OCI-LY3 (cell line): ENCODE results near the gene SLA2.

ENCODE experiments used
- H2AFZ ChIP-seq: fragments of 200-600, 300-600 bp; shearing (Covaris generic); 2 replicates; pipeline ENCODE4 v1.6.0; 2014; ENCODE audit warnings: antibody characterized with exemption, low read depth, low read length
- H3K27ac ChIP-seq: fragments of 200-600, 300-600 bp; sonication (generic); 2 replicates; pipeline ENCODE4 v1.5.1; 2014; ENCODE audit warnings: mild to moderate bottlenecking, low read length, moderate library complexity, mixed read lengths
- H3K27me3 ChIP-seq: fragments of 200-600, 300-600 bp; sonication (generic); 2 replicates; pipeline ENCODE4 v1.6.1; 2014; ENCODE audit warnings: low read depth, low read length, mixed read lengths
- H3K36me3 ChIP-seq: fragments of 200-600, 300-600 bp; sonication (generic); replicated peaks from 2 replicates; pipeline ENCODE3; 2014; ENCODE audit warnings: low read depth, low read length, mixed read lengths
- H3K4me1 ChIP-seq: fragments of 300-600, 200-600 bp; sonication (generic); 2 replicates; pipeline ENCODE4 v1.6.1; 2014; ENCODE audit warnings: low read length, mixed read lengths
- H3K4me2 ChIP-seq: fragments of 200-600, 300-600 bp; sonication (generic); 2 replicates; pipeline ENCODE4 v1.6.1; 2014; ENCODE audit warnings: low read length, mixed read lengths
- H3K4me3 ChIP-seq: fragments of 300-600, 200-600 bp; sonication (generic); 2 replicates; pipeline ENCODE4 v1.5.1; 2014; ENCODE audit warnings: antibody characterized with exemption, mild to moderate bottlenecking, low read length, moderate library complexity
- H3K79me2 ChIP-seq: fragments of 300-600, 200-600 bp; shearing (Covaris generic); 2 replicates; pipeline ENCODE4 v1.6.1; 2014; ENCODE audit warnings: mild to moderate bottlenecking, low read length, mixed read lengths
- H3K9ac ChIP-seq: fragments of 300-600, 200-600 bp; shearing (Covaris generic); 2 replicates; pipeline ENCODE4 v1.6.0; 2014; ENCODE audit warnings: mild to moderate bottlenecking, low read length, moderate library complexity
- H3K9me3 ChIP-seq: fragments of 200-600, 300-600 bp; shearing (Covaris generic); 2 replicates; pipeline ENCODE4 v1.6.1; 2014; ENCODE audit warnings: low read length, mixed read lengths; ENCODE audit not compliant: insufficient read depth
- H4K20me1 ChIP-seq: fragments of 200-600, 300-600 bp; sonication (generic); 2 replicates; pipeline ENCODE4 v1.6.1; 2016; ENCODE audit warnings: low read length, mixed read lengths; ENCODE audit not compliant: insufficient read depth
- EZH2phosphoT487 ChIP-seq: fragments of 200-600 bp; shearing (Covaris generic); IDR thresholded peaks from 2 replicates; pipeline ENCODE4 v1.6.1; 2018; ENCODE audit warnings: antibody characterized with exemption, mixed run types, low read depth
- TF ChIP-seq, protein P1 (sequence below): fragments of 200-600, 300-600 bp; sonication (generic); IDR thresholded peaks from 2 replicates; pipeline ENCODE4 v1.5.1; 2014; ENCODE audit warnings: antibody characterized with exemption, low read length, low read depth

Gene SLA2

DNA sequence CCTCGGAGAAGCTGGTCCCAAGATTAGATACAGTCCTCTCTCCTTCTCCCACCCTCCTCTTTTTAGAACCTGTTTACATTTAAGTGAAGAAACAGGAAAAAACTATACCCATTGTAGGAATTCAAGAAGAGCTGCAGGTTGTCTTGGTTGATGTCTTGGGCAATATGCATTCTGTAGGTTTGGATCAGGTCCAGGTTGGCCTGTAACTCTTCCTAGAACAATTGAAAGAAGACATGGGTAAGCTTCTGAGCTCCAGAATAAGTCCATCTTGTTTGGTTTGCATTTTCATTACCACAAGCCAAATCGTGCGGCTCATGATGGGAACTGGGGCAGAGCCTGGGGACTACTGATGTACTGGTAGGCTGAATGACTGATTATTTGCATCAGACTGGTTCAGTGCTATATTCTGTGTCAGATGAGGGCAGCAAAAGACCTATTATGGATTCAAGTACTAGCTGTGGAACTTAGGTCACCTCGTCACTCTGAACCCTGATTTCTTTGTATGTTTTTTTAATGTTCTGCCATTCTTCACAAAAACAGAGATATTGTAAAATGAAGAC lies 20.3 kb upstream of the SLA2 start:
- Histone ChIP-seq H3K4me2 (no peak overlapping the region), H3K9ac (no peak overlapping the region), H3K27me3 (no peaks in the 10 kb centered on the region), H3K79me2 (no peaks in the 10 kb centered on the region), H4K20me1 (no peaks in the 10 kb centered on the region), H3K27ac (no peak overlapping the region), H2AFZ (no peak overlapping the region), H3K4me3 (no peak overlapping the region), H3K4me1 (no peaks in the 10 kb centered on the region), H3K9me3 (no peaks in the 10 kb centered on the region), H3K36me3 (no peaks in the 10 kb centered on the region)
- no peak for TF ChIP-seq EZH2phosphoT487
- TF ChIP-seq, protein P1, sequence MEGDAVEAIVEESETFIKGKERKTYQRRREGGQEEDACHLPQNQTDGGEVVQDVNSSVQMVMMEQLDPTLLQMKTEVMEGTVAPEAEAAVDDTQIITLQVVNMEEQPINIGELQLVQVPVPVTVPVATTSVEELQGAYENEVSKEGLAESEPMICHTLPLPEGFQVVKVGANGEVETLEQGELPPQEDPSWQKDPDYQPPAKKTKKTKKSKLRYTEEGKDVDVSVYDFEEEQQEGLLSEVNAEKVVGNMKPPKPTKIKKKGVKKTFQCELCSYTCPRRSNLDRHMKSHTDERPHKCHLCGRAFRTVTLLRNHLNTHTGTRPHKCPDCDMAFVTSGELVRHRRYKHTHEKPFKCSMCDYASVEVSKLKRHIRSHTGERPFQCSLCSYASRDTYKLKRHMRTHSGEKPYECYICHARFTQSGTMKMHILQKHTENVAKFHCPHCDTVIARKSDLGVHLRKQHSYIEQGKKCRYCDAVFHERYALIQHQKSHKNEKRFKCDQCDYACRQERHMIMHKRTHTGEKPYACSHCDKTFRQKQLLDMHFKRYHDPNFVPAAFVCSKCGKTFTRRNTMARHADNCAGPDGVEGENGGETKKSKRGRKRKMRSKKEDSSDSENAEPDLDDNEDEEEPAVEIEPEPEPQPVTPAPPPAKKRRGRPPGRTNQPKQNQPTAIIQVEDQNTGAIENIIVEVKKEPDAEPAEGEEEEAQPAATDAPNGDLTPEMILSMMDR, result peak; percentile 36

DNA sequence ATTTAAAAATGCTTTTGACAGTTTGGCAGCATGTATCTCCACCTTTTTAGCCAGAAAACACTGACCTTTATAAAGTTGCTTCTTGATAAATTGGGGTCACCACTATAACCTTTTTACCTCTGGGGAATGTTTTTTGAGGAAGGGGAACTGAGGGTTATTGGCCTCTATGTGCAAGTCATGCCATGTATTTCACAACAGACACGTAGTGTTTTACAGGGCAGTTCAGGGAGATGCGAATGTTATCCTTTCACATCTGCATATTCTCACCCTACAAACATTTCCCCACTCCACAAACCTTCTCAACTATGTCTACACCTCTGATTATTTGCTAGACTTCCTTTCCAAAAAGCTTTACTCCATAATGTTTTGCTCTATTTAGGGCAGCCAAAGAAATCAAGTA lies 17.0 kb upstream of the SLA2 start:
- no peaks in the 10 kb centered on the region for H3K36me3 ChIP-seq
- H3K9me3 ChIP-seq, result no peaks in the 10 kb centered on the region
- H4K20me1 ChIP-seq, result no peaks in the 10 kb centered on the region
- no peaks in the 10 kb centered on the region for H3K4me1 ChIP-seq
- TF ChIP-seq, protein P1, result no peak
- no peak for TF ChIP-seq EZH2phosphoT487
- H3K9ac ChIP-seq, result no peak overlapping the region
- H3K79me2 ChIP-seq, result no peaks in the 10 kb centered on the region
- no peaks in the 10 kb centered on the region for H3K27me3 ChIP-seq
- no peak overlapping the region for H3K4me2 ChIP-seq
- no peak overlapping the region for H2AFZ ChIP-seq
- H3K27ac ChIP-seq, result no peak overlapping the region
- H3K4me3 ChIP-seq, result no peak overlapping the region

DNA sequence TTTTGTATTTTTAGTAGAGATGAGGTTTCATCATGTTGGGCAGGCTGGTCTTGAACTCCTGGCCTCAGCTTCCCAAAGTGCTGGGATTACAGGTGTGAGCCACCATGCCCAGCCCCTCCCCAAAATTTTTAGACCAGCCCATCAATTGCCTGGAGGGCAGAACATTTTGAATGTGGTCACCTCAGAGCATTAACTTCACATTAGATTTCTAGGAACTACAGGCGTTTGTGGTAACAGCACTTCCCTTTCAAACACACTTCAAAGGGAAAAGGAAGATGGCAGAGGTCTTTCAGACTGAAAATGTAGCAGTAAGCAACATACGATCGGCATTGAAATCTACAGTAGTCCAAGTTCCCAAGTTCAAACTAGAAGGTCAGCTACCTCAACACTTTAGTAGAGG lies 12.3 kb upstream of the SLA2 start:
- Histone ChIP-seq H3K27me3 (no peaks in the 10 kb centered on the region), H2AFZ (no peak overlapping the region), H3K36me3 (no peaks in the 10 kb centered on the region), H3K4me2 (no peak overlapping the region), H3K9me3 (no peaks in the 10 kb centered on the region), H3K4me1 (no peaks in the 10 kb centered on the region), H3K79me2 (no peaks in the 10 kb centered on the region), H4K20me1 (no peaks in the 10 kb centered on the region), H3K4me3 (no peak overlapping the region), H3K9ac (no peak overlapping the region), H3K27ac (no peak overlapping the region)
- TF ChIP-seq EZH2phosphoT487, result no peak
- TF ChIP-seq, protein P1, result no peak

DNA sequence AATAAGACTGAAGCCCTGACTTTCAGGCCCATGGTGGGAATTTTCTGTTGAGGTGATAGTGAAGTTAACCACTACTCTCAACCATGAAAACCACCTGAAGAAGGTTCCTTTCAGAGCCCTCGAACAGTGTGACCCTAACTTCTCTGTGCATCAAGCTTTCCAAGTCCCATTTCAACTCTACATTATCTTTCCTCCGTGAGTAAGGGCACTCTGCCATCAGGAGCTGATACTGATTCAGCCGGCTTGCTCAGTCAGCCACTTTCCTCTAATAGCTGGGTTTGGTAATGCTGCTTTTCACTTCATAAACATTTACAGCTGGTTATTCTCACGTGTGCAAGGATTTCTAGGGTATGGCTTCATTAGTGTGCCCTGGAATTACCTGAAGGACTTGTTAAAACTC lies 10.7 kb upstream of the SLA2 start:
- Histone ChIP-seq H3K27me3 (no peaks in the 10 kb centered on the region), H2AFZ (no peak overlapping the region), H3K27ac (no peak overlapping the region), H3K4me3 (no peak overlapping the region), H3K9ac (no peak overlapping the region), H3K79me2 (no peaks in the 10 kb centered on the region), H3K4me1 (no peaks in the 10 kb centered on the region), H3K4me2 (no peak overlapping the region), H4K20me1 (no peaks in the 10 kb centered on the region), H3K36me3 (no peaks in the 10 kb centered on the region), H3K9me3 (no peaks in the 10 kb centered on the region)
- TF ChIP-seq EZH2phosphoT487, result no peak
- TF ChIP-seq, protein P1, result no peak
